OCI-M2 (cell line): Measurements from ENCODE around the gene LRSAM1.

Experiments used
- DNase-seq: peaks from one replicate; lab custom pipeline; 2025; ENCODE audit not compliant: unreplicated experiment; lab: John Stamatoyannopoulos, UW

Gene LRSAM1

GRCh38 chr9:127549218-127549617 is 97.9 kb downstream of the LRSAM1 start:
- no peak for DNase-seq

DNA sequence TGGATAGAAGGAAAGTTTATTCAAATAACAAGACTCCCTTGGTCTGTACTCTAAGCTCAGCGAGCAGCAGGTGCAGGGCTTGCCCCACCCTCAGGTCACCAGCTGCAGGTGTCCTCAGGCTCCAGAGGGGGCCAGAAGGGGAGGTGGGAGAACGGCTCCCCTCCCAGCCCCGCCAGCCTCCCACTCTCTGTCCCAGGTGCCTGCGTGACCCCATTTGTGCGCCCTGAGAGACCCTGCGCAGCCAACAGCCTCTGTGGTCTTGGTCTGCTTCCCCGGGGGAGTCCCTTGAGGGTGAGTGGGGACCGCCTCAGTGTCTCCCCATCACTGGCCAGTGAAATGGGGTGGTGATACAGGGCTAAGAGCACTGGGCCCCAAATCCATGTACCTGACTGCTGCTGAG is 98.4 kb downstream of the LRSAM1 start:
- DNase-seq = no peak

GRCh38 chr9:127550282-127550681 is 99.0 kb downstream of the LRSAM1 start:
- DNase-seq = no peak

GRCh38 chr9:127550751-127551150 is 99.4 kb downstream of the LRSAM1 start:
- DNase-seq = no peak
